GM18870 (cell line): ENCODE data around the gene TREM1.
"Not testable (repeated sequence)": the region's sequence is repeated elsewhere in the genome, so short reads cannot be mapped to it uniquely, and the experiment has no call there.

ENCODE experiments used
- ATAC-seq: cut with Tn5 transposase; IDR thresholded peaks from one replicate; pipeline ENCODE4 v1.9.1; 2021; ENCODE audit warnings: moderate library complexity; ENCODE audit not compliant: unreplicated experiment

TREM1 gene

DNA sequence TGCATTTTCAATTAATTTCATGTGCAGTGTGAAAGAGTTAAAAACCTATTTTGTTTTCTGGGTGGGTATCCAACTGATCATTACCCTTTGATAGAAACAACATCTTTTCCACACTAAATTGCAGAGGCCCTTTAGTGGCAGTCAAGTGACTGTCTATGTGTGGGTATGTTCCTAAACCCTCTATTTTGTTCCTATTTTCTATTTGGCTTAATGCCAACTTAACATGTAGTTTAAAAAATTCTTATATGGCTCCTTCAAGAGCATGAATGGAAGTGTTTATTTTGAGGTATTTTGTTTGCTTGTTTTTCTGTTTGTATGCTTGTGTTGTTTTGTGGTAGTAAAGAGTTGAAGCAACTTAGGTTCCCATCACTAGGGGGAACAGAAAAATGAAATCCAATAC, 19.9 kb downstream of the TREM1 start:
- ATAC-seq, result no peak

DNA sequence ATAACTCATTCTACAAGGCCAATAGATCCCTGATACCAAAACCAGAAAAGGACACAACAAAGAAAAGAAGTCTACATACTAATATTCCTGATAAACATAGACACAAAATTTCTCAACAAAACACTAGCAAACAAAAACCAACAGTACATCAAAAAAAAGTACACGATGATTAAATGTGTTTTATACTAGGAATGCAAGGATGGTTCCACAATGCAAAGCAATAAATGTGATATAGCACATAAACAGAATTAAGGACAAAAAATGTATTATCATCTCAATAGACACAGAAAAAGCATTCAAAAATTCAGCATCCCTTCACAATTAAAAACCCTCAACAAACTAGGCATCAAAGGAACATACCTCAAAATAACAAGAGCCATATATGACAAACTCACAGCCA, 23.2 kb downstream of the TREM1 start:
- no peak for ATAC-seq

DNA sequence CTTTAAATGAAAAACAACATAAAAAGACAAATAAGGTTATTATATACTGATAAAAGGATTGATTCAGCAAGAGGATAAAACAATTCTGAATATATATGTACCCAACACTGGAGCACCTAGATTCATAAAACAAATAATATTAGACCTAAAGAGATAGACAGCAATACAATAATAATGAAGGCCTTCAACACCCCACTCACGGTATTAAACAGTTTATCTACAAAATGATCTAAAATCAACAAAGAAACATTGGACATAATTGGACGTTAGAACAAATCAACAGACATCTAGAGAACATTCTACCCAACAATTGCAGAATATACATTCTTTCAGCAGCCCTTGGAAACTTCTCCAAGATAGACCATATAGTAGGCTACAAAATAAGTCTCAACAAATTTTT, 24.1 kb downstream of the TREM1 start:
- ATAC-seq, result no peak

DNA sequence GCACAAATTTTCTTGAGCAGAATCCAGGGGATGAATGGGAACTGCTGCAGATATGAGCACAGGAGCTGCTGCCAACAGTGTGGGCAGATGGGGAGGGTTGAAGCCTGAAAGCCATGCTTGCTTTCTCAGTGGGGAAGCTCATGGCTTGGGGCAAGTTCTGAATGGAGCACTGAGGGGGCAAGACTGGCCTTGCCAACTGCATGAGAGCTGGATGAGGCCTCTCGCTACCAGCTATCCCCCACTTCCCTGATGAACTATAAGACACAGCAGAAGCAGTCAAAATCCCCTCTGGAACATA, 28.3 kb downstream of the TREM1 start:
- ATAC-seq, result no peak

DNA sequence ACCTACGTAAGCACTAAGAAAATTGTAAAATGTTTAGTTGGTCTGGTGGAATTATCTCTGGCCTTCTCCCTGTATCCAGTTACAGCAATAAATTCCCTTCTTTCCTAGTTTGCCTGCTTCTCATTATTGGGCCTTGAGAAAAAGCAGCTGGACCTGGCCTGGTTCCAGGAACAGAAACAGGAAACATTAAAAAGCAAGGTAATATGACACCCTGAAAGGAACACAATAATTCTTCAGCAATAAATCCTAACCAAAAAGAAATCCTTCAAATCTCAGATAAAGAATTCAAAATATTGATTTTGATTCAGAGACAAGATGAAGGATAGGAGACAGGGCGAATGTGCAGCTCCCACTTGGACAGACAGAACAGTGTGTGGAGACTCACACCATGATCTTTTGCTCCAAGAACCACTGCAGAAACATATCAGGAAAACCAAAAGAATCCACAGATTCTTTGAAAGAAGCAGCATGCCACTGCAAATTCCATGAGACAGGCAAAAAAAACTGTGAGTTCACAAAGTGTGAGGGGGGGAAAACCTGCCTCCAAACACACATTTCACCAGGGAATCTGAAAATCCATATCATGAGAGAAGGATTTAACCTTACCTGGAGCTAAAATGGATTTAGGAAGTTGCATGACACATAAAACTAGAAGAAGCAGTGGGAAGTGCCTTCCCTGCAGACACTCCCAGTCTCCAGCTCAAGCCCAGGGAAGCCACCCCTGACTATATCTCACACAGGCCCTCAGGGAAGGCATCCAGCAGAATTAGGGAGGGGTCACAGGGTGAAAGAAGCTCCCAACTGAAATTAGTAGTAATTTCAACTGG, 28.9 kb downstream of the TREM1 start:
- ATAC-seq, result no peak

DNA sequence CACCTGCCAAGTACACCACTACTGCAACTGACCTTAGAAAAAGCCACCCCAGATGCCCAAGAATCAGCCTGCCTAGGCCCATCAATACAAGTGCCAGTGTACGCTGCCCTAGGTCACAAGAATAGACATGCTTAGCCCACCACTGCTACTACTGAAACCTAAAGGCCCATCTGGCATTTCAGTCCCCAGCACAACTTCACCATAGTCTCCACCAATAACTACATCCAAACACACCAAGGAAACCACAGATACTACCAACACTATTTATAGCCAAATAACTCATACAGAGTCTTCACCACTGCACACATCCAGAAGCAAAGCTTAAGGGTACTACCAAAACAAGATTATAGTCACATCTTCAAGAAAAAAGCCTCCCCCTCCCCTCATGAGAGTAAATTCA, 30.1 kb downstream of the TREM1 start:
- peak; percentile 73 for ATAC-seq

DNA sequence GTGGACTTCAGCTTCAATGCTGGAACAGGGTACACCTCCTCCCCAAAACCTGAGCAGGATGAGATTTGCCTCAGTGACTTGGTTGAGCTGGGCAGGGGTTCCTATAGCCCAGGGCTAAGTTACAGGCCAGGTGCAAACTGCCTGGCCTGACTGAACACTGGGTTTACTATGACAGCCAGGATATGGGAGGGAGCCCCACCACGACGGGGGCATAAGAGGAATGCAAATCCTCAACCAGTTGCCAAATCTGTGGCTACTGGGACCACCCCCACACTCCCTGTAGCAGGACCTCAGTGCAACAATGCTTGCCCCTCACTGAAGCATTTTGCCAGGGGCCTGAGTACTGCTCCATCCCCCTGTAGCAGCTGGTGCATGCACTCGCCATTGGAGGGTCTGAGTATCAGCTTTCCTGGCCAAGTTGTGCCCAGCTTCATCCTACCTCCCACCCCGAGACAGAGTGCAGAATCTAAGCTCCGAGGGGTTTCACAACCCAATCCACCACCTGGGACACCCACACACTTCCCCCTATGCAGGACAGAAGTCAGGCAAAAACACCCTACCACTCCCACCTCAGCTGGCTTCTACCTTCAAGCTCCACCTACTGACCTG, 30.7 kb downstream of the TREM1 start:
- no peak for ATAC-seq

DNA sequence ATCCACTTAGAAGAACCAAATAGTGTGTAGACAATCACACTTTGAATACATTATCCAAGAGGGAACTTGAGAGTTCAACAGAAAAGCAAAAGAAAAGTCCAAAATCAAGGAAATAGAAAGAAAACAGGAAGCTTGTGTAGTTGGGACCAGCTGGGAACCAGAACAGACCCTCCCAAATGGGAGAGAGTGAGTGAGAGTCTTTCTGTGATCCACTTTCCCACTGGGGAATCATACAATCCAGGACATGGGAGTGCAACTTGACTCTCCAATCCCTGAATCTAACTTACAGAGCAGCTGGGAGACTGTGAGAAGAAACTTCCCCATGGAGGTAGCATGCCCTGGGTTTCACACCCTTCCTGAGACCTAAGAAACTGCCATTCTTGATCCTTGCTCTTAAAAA, 31.4 kb downstream of the TREM1 start:
- ATAC-seq, result no peak

DNA sequence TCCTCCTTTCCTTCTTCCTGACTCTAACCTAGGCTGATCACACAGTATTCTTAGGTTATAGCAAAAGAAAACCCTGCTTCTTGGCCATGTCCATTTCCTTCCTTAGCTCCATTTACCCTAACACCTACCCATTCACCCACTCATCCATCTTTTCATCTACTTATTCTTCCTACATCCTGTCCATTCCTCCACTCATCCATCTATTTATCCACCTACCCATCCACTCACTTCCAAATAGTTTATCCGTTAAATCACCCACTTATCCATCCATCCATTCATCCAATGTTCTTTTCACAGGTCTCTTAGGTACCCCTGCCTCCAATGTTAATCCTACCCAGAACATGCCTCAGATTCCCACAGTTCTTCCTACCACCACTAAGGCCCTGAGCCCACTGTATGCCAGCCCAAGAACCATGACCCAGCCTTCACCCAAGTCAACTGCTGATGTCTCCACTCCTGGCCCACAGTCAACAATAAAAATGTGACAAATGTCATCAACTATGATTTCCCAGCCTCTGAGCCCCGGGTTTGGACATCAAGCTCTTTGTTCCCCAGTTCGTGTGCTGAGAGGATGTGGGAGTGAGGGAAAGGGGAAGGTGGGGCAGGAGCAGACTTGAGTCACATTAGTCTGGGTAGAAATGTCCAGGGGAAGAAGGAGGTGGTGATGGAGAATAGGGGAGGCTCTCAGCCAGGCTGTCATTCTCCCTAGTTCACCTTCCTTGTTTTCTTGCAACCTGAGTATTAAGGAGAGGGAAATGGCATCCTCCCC, 33.9 kb downstream of the TREM1 start:
- ATAC-seq, result no peak

DNA sequence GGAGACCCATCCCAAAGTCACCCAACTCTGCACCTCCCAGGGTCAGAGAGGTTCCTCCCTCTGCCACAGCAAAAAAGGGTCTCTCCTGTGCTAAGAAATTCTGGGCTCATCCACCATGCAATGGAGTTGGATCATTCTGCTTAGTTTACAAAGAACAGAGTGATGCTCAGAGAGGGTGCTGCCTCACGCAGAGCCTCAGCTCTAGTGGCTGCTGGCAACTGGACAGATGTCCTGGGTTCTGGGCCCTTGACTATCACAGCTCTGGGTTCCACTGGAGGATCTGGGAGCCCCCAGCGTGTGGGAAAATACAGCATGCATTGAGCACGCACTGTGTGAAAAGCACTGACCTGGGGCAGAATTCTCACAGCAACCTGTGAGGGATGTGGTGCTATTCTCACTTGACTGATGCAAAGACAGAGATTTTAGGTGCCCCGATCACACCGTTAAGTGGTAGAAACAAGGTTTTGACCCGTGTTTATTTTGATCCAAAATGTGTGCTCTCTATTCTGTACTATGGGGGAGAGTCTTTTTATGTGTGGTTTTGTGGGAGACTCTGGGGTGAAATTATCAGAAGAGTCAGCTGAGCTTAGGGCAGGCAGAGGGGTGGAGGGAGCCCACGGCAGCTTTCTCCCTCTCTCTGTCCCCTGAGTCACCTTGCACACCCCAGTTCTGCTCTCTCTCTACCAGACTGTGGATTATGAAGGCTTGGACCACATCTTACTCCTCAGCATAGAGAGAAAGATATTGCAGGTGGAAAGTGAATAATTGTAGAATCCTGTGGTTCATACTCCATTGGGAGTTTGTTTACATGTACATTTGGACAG, 38.4 kb downstream of the TREM1 start:
- no peak for ATAC-seq

DNA sequence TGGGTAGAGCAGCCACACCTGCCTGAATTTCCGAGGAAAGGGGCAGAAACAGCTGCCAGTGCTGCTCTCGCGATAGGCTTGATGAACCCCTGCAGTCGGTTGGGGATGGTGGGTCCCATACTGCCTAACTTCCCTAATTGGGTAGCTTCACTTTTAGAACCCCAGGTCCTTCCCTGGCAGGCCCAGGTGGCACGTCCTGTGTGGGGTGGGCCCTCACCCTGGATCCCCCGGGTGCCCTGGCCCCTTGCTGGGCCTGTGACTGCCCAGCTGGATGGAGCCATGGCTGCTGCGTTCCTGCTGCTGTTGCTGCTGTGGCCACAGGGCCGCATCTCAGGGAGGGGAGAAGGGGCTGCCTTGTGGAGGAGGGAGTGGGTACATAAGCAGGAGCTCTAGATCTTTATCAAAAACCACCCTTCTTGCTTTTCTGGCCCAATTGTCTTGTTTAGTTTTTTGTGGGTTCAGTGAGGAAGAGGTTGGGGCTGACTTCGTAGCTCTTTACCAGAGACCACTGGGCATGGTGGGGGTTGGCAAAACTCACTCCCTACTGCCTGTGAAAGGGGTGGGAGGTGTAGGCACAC, 39.1 kb downstream of the TREM1 start:
- ATAC-seq, result no peak

DNA sequence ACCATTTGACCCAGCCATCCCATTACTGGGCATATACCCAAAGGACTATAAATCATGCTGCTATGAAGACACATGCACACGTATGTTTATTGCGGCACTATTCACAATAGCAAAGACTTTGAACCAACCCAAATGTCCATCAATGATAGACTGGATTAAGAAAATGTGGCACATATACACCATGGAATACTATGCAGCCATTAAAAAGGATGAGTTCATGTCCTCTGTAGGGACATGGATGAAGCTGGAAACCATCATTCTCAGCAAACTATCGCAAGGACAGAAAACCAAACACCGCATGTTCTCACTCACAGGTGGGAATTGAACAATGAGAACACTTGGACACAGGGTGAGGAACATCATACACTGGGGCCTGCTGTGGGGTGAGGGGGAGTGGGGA, 40.0 kb downstream of the TREM1 start:
- not testable (repeated sequence) for ATAC-seq

DNA sequence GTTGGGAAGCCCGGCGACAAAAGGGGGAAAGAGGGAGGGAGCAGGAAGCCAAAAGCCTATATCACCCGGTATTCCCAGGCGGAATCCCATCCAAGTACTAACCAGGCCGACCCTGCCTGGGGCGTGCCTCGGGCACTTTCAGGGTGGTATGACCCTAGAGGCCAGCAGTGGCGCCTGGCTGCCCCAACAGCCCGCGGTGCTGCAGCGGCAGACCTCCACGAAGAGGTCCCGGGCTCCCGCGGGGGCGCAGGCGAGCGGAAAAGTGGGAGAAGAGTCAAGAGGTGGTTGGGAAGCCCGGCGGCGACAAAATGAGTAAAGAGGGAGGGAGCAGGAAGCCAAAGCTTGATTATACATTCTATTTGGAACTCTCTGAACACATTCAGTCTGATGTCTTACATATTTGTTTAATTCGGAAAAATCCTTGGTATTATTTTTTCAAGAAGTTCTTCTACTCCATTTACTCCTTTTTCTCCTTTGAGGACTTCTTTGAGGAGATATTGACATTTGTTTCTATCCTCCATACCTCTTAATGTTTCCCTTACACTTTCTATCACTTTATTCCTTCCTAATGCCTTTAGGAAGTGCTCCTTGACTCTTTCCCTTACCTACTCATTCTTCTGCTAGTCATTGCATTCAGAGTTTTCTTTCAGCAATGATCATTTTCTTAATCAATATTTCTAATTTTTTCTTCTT, 46.9 kb downstream of the TREM1 start:
- ATAC-seq, result no peak

DNA sequence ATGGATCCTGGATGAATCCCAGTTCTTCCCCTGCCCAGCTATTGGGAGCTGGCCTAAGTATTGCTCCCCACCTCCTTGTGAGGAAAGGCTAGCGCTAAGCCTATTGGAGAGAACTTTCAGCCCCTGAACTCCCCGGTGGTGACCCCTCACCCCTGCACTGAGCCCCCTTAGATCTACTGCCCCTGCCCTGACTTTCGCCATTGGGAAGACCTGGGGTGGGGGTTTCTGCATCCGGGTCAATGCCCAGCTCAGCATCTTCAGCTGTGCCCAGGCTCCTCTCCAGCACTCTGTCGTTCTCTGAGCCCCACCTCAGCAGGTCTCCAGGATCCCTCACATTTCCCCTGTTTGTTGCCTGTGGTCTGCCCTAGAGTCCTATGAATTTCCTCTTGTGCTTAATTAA, 49.4 kb downstream of the TREM1 start:
- no peak for ATAC-seq

DNA sequence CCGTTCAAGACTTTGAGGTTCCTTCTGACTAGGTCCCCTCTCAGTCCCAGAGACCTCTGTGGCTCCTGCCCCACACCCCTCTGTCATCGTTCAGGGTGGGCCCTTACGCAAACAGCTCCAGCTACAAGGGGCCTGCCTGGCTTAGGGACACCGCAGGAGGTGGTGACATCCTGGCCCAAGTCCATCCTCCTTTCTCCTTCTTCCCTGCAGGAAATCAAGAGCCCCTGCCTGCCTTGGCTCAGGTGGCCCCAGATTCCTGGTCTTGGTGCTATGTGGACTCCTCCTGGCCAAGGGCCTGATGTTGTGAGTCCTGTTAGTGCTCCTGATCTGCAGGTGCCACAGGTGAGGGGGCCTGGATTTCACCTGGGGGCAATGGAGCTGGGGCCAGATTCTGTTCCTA, 50.2 kb downstream of the TREM1 start:
- ATAC-seq, result no peak

DNA sequence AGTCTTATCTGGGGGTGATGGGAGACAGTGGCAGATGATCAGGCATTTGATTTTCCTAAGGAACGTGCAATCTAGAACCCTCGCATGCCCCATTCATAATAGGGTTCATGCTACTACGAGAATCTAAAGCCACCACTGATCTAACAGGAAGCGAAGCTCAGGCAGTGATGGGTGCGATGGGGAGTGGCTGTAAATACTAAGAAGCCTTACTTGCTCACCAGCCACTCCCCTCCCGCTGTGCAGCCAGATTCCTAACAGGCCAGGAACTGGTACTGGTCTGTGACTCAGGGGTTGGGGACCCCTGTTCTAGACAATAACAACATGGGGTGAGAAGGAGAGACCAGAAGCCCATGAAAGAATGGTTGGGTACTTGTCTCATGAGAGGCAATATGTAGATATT, 53.8 kb downstream of the TREM1 start:
- ATAC-seq, result no peak

DNA sequence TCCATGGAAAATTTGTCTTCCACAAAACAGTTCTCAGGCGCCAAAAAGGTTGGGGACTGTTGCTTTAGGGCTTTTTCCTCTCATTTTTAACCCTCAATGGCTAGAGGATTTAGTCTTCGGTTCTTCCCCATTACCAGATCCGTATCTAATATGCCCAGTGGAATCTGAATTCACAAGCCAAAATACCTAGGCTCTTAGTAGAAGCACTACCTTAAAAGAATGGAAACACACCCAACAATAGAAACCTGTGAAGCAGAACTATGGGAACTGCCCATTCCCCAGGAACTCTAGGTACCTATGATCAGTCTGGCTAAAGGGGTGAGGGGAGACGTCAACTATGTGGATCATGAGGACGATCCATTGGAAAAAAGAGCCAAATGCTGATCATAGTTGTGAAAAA, 55.2 kb downstream of the TREM1 start:
- no peak for ATAC-seq

DNA sequence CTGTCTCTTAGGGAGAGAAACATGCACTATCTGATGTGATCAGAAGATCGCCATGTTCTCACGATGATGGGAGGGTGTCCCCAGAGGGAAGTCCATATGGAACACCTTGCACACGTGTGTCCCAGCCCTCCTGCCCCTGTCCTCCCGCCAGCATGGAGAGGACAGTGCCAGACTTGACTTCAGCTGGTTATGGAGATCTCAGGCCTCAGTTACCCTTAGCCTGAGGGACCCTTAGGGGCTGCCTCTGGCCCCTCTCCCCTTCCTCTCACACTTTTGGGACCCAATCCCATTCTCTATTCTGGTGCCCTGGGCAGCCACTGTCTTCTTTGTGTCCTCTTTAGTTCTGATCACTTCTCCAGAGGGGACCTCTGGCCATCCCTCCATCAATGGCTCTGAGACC, 56.8 kb downstream of the TREM1 start:
- ATAC-seq, result no peak

DNA sequence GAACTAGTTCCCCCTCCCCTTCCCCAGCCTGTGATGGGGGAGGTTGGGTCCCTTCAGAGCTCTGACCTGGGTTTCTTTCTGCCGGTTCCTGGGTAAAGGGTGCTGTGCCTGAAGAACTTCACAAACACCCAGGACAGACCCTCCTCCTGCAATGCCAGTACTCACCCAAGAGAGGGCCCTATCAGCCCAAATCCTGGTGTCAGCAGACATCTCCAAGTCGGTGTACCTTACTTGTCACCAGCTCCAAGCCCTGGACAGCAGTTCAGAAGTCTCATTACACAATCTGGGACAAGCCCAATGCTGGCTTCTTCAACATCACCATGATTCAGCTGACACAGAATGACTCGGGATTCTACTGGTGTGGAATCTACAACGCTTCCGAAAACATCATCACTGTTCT, 57.9 kb downstream of the TREM1 start:
- ATAC-seq, result no peak

DNA sequence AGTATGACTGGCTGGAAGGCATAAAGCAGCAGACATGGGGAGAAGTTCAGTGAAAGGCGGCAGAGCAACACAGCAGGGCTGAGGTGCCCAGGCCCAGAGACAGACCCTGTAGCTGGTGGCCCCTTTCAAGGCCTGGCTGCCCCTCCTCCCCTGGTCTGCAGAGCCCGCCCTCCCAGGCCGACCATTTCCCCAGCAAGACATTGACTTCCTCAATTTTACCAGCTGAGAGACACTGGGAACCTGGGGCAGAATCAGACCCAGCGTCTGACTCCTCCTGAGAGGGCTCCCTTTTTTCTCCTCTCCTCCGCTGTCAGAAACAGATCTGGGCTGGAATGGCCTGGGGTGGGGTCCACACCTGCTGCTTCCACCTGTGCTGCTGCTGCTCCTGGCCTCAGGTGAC, 58.4 kb downstream of the TREM1 start, which contains the start of gene TREML4:
Gene TREML4, plus strand, starts transcription at position 254 of the 400 bp plus-strand sequence. Its CDS starts 79 bp downstream, at position 333.
- ATAC-seq, result no peak
